Breast epithelium (tissue), 3 donors: ENCODE data around the gene LCN10.

ENCODE experiments used
- POLR2A ChIP-seq: fragments of 450-650 bp; IDR thresholded peaks from one replicate; pipeline ENCODE4 v1.6.1; 2016; ENCODE audit warnings: antibody characterized with exemption, mild to moderate bottlenecking, moderate library complexity
- POLR2AphosphoS5 ChIP-seq, 3 donors: sonication (generic); formaldehyde crosslinking; IDR thresholded peaks; one replicate each; pipeline ENCODE4 v1.6.1; 2017; ENCODE audit warnings: antibody characterized with exemption in 3 of 3

DNA sequence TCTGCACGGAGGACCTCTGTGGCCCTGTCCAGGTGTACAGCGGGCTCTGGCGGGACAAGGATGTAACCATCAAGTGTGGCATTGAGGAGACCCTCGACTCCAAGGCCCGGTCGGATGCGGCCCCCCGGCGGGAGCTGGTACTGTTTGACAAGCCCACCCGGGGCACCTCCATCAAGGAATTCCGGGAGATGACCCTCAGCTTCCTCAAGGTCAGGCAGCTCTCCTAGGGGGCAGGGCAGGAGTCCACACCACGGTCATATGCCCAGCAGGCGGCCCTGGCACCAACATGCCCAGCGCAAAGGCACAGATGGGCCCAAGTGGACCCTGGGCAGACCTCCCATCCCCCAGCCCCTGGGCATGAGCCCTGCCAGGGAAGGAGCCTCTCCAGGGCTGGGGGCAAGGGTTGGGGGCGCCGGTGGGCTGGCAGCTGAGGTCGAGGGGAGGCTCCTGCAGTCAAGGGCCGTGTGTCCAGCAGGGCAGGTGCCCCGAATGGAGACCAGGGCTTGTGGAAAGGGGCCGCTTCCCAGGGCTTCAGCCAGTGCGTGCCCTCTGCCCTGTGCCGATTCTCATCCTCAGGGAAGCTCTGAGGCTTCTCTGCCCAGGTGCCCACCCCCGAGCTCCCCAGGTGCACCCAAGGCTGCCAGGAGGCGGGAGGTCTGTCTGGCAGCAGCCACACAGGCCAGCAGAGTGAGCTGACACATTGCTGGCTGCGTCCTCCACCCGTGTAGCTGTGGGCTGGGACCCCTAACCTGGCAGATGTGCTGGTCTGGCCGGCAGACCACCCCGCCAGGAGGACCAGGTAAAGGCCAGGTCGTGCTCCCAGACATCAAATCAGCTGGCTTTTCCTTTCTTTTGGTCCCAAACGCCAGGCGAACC, 20.4 kb downstream of the LCN10 start:
- no peak for TF ChIP-seq POLR2AphosphoS5 (IDR thresholded peaks at IDR 0.05)
- TF ChIP-seq POLR2A = no peak
